CD4-positive, alpha-beta T cell treated with Interleukin-1 beta for 1 hour (primary cell): ENCODE data around the gene PITRM1.

Experiments
- DNase-seq, 2 donors: peaks; one replicate each; pipeline ENCODE4 v3.0.0-alpha.2; 2020 to 2022

PITRM1 gene

GRCh38 chr10:3166496-3167290, 5.9 kb downstream of the PITRM1 start:
- DNase-seq: no peak

GRCh38 chr10:3165196-3165595, 7.4 kb downstream of the PITRM1 start:
- no peak for DNase-seq

DNA sequence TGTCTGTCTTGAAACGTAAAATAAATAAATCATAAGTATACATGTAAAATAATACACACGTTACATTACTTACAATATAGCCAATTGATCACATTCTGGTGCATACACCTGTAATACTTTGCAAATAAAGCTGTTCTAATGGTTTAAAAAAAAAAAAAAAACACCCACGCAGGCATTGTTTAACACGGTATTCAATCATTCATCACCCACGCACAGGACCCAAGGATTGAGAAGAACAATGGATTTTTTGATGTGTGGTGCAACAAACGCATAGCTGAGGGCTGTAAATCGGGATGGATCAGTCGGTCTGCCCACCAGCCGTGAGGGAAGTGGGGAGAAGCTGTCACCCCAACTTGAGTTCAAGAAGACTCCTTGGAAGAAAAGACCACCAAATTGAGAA, 8.7 kb downstream of the PITRM1 start:
- DNase-seq: no peak

DNA sequence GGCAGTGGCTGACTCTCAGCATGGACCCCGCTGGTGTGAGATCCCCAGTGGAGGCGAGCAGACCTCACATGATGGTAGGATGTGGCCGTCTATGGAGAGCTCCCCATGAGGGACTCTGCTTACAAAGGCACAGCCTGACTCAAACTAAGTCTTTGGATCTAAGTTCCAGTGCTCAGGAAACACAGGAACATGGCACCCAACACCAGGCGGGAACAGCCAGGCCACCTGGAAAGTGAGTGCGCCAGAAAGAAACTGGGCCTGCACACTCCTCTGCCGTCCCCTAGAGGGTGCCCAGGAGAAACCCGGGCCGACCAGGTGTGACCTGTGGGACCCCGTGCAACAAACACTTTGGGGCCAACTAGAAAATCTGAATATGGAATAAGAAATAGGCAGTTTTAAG, 10.0 kb downstream of the PITRM1 start:
- no peak for DNase-seq

GRCh38 chr10:3159152-3159551, 13.4 kb downstream of the PITRM1 start:
- DNase-seq: no peak

- no peak for DNase-seq
These were observed 17.9 kb downstream of the PITRM1 start for GRCh38 chr10:3154666-3155065.

GRCh38 chr10:3152566-3152935, 20.0 kb downstream of the PITRM1 start:
- DNase-seq: no peak

DNA sequence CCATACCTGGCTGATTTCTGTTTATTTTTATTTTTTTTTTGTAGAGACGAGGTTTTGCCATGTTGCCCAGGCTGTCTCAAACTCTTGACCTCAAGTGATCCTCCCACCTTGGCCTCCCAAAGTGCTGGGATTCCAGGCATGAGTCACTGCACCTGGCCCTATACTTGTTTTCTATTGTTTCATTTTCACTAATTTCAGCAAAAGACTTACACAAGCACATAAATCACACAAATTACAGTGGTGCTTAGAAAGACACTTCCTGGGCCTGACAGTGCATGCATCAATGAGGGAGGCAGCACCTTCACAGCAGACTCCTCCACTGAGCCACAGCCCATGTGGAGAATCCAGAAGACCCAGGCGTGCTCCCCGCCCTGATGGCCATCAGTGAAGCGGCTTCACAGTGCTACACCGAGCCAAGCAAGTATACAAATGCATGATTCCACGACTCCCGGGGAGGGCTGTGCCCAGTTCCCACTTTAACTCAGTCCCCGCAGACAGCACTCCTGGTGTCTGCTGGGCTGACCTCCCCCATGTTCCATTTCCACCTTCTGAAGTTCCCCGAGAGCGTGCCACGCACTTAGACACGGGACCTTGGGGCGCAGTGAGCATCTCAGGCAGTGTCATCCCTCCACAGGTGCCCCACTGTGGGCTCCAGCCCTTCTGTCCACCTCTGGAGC, 20.6 kb downstream of the PITRM1 start:
- no peak for DNase-seq

GRCh38 chr10:3150961-3151360, 21.6 kb downstream of the PITRM1 start:
- no peak for DNase-seq

- DNase-seq: no peak
These were observed 22.2 kb downstream of the PITRM1 start for GRCh38 chr10:3150366-3150765.

DNA sequence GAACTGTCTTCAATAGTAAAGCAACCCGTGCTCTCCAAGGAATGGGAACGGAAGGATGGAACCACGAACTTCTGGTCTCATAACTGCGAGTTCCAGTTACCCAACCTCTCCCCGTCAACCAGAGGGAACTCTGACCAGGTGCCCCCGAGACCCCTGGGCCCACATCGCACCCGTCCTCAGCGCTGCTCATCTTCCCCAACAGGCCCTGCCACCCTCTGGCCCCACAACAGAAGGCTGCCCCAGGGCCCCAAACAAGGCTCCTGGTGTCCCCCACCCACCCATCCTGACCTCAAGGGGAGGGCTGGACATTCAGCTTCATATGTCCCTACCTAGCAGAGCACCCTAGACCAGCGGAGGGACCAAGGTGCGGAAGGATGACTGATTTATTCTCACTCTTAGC, 22.7 kb downstream of the PITRM1 start:
- DNase-seq: no peak

DNA sequence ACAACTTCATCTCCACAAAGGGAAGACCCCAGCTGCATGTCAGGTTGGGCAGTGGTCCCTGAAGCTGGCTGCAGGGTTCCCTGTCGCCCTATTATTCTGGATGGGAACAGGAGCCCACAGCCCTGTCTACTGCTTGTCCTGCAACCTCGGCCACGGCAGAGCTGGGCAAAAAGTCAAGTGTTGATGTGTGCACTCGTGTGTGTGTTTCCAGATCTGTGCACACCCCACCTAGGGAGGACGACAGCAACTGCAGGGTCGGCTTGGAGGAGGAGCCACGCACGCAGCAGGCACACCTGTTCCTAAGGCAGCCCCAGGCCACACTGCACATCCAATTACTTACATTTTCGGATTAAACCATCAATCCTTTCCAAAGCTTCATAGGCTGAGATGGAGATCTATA, 23.6 kb downstream of the PITRM1 start:
- DNase-seq: no peak

DNA sequence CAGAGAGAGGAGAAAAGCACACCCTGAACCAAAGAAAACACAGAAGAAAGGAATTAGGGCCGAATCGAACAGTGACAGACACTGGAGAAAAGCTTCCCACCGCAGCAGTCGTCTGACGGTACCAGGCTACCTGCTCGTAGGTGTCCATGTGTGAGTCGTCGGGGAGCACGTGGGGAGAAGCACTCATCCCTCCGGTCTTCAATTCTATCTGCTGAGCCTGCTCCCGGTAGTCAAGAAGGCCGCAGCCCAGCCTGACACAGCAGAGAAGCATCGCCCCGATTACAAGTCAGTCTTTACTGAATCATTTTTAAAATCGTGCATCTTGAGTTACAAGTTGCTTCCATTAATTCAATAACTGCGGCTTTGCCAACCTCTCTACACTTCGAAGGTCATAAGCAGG, 24.5 kb downstream of the PITRM1 start:
- no peak for DNase-seq

DNA sequence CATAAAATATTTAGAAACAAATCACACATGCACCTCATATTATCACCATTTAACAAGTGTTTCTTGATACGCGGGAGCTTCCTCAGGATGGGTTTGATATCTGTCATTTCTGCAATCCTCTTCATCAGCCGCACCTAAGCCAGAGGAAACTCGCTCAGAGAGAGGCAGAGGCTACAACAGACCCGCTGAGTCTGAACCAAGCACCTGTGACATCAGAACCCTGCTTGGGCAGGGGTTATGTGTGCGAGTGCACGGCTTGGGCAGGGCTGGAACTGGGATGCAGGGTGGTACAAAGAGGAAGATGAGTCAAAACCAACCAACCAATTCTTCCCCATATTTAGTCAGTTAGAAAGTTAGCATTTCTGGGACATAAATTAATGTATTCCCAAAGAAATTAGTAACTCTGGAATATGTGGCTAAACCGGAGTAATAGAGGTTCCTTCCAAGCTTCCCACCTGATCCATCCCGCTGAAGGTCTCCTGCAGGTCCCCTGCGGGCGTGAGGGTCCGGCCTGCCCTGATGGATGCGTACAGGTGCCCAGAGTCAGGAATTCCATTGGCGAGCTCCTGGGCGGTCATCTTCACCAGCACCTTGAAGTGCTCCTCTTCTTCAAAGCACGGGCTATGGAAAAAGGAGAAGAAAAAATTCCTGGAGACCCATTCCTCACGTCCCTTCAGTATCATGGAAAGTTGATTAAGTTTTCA, 25.3 kb downstream of the PITRM1 start:
- DNase-seq: no peak

GRCh38 chr10:3146289-3146688, 26.3 kb downstream of the PITRM1 start:
- DNase-seq: no peak

- no peak for DNase-seq
These were observed 27.2 kb downstream of the PITRM1 start for GRCh38 chr10:3145366-3145765.

GRCh38 chr10:3143791-3144434, 28.7 kb downstream of the PITRM1 start:
- DNase-seq: no peak

- DNase-seq: no peak
These were observed 29.2 kb downstream of the PITRM1 start for GRCh38 chr10:3143366-3143765.

DNA sequence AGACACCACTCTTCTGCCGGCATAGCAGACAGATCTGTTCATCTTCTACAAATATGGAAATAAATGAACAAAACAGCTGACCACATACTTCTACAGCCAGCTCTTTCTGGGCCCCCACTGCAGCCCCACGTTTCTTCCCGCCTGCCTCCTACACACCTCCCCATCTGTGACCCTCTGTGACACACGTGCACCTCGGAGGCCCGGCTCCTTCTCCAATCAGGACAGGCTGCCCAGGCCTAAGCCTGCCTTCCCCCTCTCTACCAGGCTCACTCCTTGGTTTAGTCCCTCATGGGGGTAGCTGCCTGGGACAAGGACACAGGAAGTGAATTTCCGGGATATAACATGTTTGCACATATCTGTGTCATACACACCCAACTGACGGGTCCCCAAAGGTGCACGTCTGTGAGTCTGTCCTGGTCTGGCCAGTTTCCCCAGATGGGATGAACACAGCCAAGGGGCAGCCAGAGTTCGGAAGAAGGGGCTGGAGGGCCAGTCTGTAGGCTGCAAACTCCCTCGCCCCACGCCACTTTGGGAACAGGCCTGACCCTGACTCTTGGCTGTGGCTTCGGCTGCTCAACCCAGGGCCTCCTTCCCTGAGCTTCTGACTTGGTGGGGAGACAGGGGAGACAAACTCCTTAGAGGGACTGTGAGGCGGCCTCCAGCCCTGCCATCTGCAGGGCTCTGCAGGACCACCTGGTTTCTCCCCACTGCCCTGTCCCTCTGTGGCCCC, 30.3 kb downstream of the PITRM1 start:
- DNase-seq: no peak

DNA sequence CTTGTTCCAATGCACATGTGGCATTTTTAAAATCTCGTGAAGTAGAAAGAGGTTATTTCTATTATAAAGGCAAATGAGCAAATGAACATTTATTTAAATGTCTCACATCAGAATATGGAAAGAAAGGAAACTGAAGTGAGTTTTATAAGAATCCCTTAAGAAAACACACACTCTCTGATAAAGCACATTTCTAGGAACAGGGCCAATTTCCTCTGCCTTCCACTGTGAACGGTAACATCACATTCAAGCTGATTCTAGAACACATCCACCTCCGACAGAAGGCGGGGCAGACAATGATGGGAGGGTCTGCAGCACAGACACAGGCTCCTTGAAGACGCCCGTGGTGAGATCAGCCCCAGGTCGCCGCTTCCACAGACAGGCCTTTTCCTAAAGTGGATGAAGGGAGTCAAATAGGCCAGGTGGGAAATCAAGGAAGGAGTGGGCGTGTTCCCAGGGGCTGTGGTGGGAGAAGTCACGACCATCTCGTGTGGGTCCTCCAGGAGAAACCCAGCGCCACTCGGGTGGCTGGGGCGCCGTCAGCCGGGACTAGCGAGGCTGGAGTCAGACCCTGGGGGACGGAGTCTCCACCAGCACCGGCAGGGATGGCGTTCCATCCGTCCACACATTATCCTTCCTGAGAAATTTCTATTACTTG, 31.1 kb downstream of the PITRM1 start:
- no peak for DNase-seq

GRCh38 chr10:3140280-3140679, 32.3 kb downstream of the PITRM1 start:
- no peak for DNase-seq

DNA sequence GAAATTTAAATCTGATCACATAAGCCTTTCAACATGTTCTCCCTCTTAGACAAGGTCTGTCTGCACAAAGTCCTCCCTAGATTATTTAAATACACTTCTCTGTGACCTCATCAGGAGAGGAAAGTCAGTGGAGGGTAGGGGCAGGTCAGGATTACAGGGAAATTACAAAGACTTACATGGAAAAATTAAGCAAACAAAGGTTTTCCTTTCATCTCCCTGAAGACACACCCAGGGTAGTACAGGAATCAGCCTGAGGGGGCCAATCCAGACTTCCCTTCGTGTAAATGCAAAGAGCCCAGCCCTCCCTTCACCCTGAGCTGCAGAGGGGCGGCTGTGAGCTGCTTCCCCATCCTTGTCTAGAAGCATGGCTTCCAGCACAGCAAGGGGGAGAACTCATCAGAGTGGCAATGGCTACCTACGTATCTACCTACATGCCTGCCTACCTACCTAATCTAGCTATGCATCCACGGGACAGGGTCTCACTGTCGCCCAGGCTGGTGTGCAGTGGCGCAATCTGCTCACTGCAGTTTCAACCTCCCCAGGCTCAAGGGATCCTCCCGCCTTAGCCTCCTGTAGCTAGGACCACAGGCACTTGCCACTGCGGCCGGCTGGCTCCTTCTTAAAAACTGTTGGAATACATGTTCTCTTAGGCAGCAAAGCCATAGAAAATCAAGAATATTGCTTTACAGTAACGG, 33.2 kb downstream of the PITRM1 start:
- no peak for DNase-seq
